ENCODE measurements around the gene RPH3AL.

Gene RPH3AL

GRCh38 chr17:298791-299450 lies 53.7 kb downstream of the RPH3AL start:
- DNase-seq: no peak

- DNase-seq: no peak
Observed at GRCh38 chr17:297758-298157, 54.8 kb downstream of the RPH3AL start.

- DNase-seq: no peak
Observed at GRCh38 chr17:296906-297690, 55.5 kb downstream of the RPH3AL start.

- no peak for DNase-seq
Observed at GRCh38 chr17:296379-296778, 56.2 kb downstream of the RPH3AL start.

- no peak for DNase-seq
Observed at GRCh38 chr17:292531-293382, 59.9 kb downstream of the RPH3AL start.

- DNase-seq: no peak
Observed at GRCh38 chr17:292016-292415, 60.6 kb downstream of the RPH3AL start.

- no peak for DNase-seq
Observed at GRCh38 chr17:291587-291986, 61.0 kb downstream of the RPH3AL start.

GRCh38 chr17:290626-291025 lies 62.0 kb downstream of the RPH3AL start:
- no peak for DNase-seq

- no peak for DNase-seq
Observed at GRCh38 chr17:290121-290521, 62.5 kb downstream of the RPH3AL start.

GRCh38 chr17:289409-289808 lies 63.2 kb downstream of the RPH3AL start:
- no peak for DNase-seq

GRCh38 chr17:288802-289356 lies 63.7 kb downstream of the RPH3AL start:
- no peak for DNase-seq

GRCh38 chr17:286571-286970 lies 66.0 kb downstream of the RPH3AL start:
- no peak for DNase-seq

GRCh38 chr17:285751-286422 lies 66.7 kb downstream of the RPH3AL start:
- no peak for DNase-seq

GRCh38 chr17:284676-285355 lies 67.8 kb downstream of the RPH3AL start:
- DNase-seq: no peak

- no peak for DNase-seq
Observed at GRCh38 chr17:283911-284675, 68.5 kb downstream of the RPH3AL start.

GRCh38 chr17:282912-283882 lies 69.4 kb downstream of the RPH3AL start:
- no peak for DNase-seq

- no peak for DNase-seq
Observed at GRCh38 chr17:282000-282911, 70.4 kb downstream of the RPH3AL start.

GRCh38 chr17:281365-281999 lies 71.1 kb downstream of the RPH3AL start:
- DNase-seq: no peak
